Activated naive CD4-positive, alpha-beta T cell treated with anti-CD3 and anti-CD28 coated beads, Interleukin-2, amount 50 U/mL, for 72 hours (primary cell): ENCODE data around the gene UPK2. TPM values are rescaled to one million over a fixed set of nuclear protein-coding genes. Genes with fewer than 3 reads are reported as not detected.
A peak's percentile ranks its signal among the peaks of the same experiment; 100 is the strongest.
"Not testable (repeated sequence)": the region's sequence is repeated elsewhere in the genome, so short reads cannot be mapped to it uniquely, and the experiment has no call there.

ENCODE experiments used
- ATAC-seq, 2 donors: fragments of 150-1000 bp; cut with Tn5 transposase; 2 replicates each; pipeline ENCODE4 v1.10.0; 2021; ENCODE audit warnings: mild to moderate bottlenecking in 2 of 2, moderate library complexity in 2 of 2
- DNase-seq, 2 donors: peaks; one replicate each; pipeline ENCODE4 v3.0.0; 2021 to 2022; ENCODE audit warnings: low spot score in 2 of 2
- H3K27ac Mint-ChIP-seq, 2 donors: one replicate each; pipeline ENCODE4 v1.8.0; 2022; ENCODE audit warnings: mild to moderate bottlenecking in 2 of 2, mixed read lengths in 2 of 2
- H3K36me3 Mint-ChIP-seq, 2 donors: one replicate each; pipeline ENCODE4 v1.8.0; 2022; ENCODE audit warnings: mixed read lengths in 2 of 2
- H3K9me3 Mint-ChIP-seq, 2 donors: one replicate each; pipeline ENCODE4 v1.8.0; 2022; ENCODE audit warnings: mixed read lengths in 2 of 2
- total RNA-seq, 2 donors: library from RNA; stranded (reverse); gene quantifications; one replicate each; pipeline ENCODE4 v1.2.3, GENCODE V29; 2022

The UPK2 gene
- total RNA-seq, 2 donors from 2014 or later = 0.80 to 2.0 TPM

GRCh38 chr11:118928101-118928869, 27.8 kb upstream of the UPK2 start:
- peak overlapping the region; percentile 88 to 96 for H3K27ac Mint-ChIP-seq
- ATAC-seq (peak; percentile 60 to 68), DNase-seq (peak; percentile 92 to 97)
- H3K9me3 Mint-ChIP-seq = no peaks in the 10 kb centered on the region
- peaks cover 9 to 13% of the 10 kb centered on the region in 2 donors for H3K36me3 Mint-ChIP-seq

GRCh38 chr11:118928870-118929500, 27.1 kb upstream of the UPK2 start:
- peak in 1 of 2 donors; percentile 12 for ATAC-seq
- peaks cover 8 to 9% of the 10 kb centered on the region in 2 donors for H3K36me3 Mint-ChIP-seq
- peak; percentile 59 to 66 for DNase-seq
- no peaks in the 10 kb centered on the region for H3K9me3 Mint-ChIP-seq
- H3K27ac Mint-ChIP-seq = peak overlapping the region; percentile 88 to 96

- peak overlapping the region; percentile 88 to 94 for H3K27ac Mint-ChIP-seq
- ATAC-seq = peak; percentile 23 to 41
Observed at GRCh38 chr11:118929501-118930093, 26.5 kb upstream of the UPK2 start.

GRCh38 chr11:118930094-118930712, 25.9 kb upstream of the UPK2 start:
- ATAC-seq = peak; percentile 34 to 40

More at GRCh38 chr11:118929501-118930093, 26.5 kb upstream of the UPK2 start:
- peaks cover 2 to 6% of the 10 kb centered on the region in 2 donors for H3K36me3 Mint-ChIP-seq
- peak; percentile 67 to 81 for DNase-seq
- no peaks in the 10 kb centered on the region for H3K9me3 Mint-ChIP-seq

GRCh38 chr11:118931571-118931970, 24.5 kb upstream of the UPK2 start:
- peak overlapping the region in 1 of 2 donors; percentile 88 for H3K27ac Mint-ChIP-seq
- DNase-seq (no peak), ATAC-seq (no peak)
- no peaks in the 10 kb centered on the region for H3K9me3 Mint-ChIP-seq
- no peaks in the 10 kb centered on the region for H3K36me3 Mint-ChIP-seq

More at GRCh38 chr11:118930094-118930712, 25.9 kb upstream of the UPK2 start:
- peak; percentile 92 to 94 for DNase-seq
- Mint-ChIP-seq H3K9me3 (no peaks in the 10 kb centered on the region), H3K36me3 (no peaks in the 10 kb centered on the region), H3K27ac (peak overlapping the region; percentile 88 to 94)

- Mint-ChIP-seq H3K27ac (peak overlapping the region; percentile 1 to 34), H3K36me3 (no peaks in the 10 kb centered on the region), H3K9me3 (no peaks in the 10 kb centered on the region)
- DNase-seq (no peak), ATAC-seq (no peak)
Observed at GRCh38 chr11:118933486-118933885, 22.6 kb upstream of the UPK2 start.

- no peak for ATAC-seq
- Mint-ChIP-seq H3K9me3 (no peaks in the 10 kb centered on the region), H3K36me3 (no peaks in the 10 kb centered on the region), H3K27ac (no peak overlapping the region)
- DNase-seq = no peak
Observed at GRCh38 chr11:118935376-118935775, 20.7 kb upstream of the UPK2 start.

- H3K27ac Mint-ChIP-seq = peak overlapping the region; percentile 31 to 70
- no peak for DNase-seq
- peak in 1 of 2 donors; percentile 54 for ATAC-seq
Observed at GRCh38 chr11:118938491-118939403, 17.4 kb upstream of the UPK2 start.

GRCh38 chr11:118939404-118939915, 16.6 kb upstream of the UPK2 start:
- no peak for ATAC-seq
- no peaks in the 10 kb centered on the region for H3K9me3 Mint-ChIP-seq
- no peaks in the 10 kb centered on the region for H3K36me3 Mint-ChIP-seq
- peak overlapping the region in 1 of 2 donors; percentile 31 for H3K27ac Mint-ChIP-seq
- DNase-seq = no peak

More at GRCh38 chr11:118938491-118939403, 17.4 kb upstream of the UPK2 start:
- no peaks in the 10 kb centered on the region for H3K36me3 Mint-ChIP-seq
- no peaks in the 10 kb centered on the region for H3K9me3 Mint-ChIP-seq

- no peak for DNase-seq
- peak overlapping the region; percentile 54 to 87 for H3K27ac Mint-ChIP-seq
- peak; percentile 86 to 87 for ATAC-seq
- no peaks in the 10 kb centered on the region for H3K36me3 Mint-ChIP-seq
- no peaks in the 10 kb centered on the region for H3K9me3 Mint-ChIP-seq
Observed at GRCh38 chr11:118939953-118940598, 16.0 kb upstream of the UPK2 start.

- H3K9me3 Mint-ChIP-seq = no peaks in the 10 kb centered on the region
- no peaks in the 10 kb centered on the region for H3K36me3 Mint-ChIP-seq
- no peak overlapping the region for H3K27ac Mint-ChIP-seq
- DNase-seq (no peak), ATAC-seq (no peak)
Observed at GRCh38 chr11:118947091-118947490, 9.0 kb upstream of the UPK2 start.

GRCh38 chr11:118948000-118948399, 8.1 kb upstream of the UPK2 start:
- Mint-ChIP-seq H3K27ac (no peak overlapping the region), H3K36me3 (no peaks in the 10 kb centered on the region), H3K9me3 (no peaks in the 10 kb centered on the region)
- DNase-seq = no peak
- ATAC-seq = no peak

GRCh38 chr11:118953265-118953664, 2.8 kb upstream of the UPK2 start:
- Mint-ChIP-seq H3K36me3 (no peaks in the 10 kb centered on the region), H3K27ac (no peak overlapping the region)

GRCh38 chr11:118953976-118954375, 2.1 kb upstream of the UPK2 start:
- not testable (repeated sequence) for H3K27ac Mint-ChIP-seq, ATAC-seq, H3K9me3 Mint-ChIP-seq, DNase-seq, H3K36me3 Mint-ChIP-seq

More at GRCh38 chr11:118953265-118953664, 2.8 kb upstream of the UPK2 start:
- ATAC-seq (no peak), DNase-seq (no peak)
- H3K9me3 Mint-ChIP-seq = no peaks in the 10 kb centered on the region

- H3K9me3 Mint-ChIP-seq = no peaks in the 10 kb centered on the region
- DNase-seq (no peak), ATAC-seq (no peak)
- no peak overlapping the region for H3K27ac Mint-ChIP-seq
- no peaks in the 10 kb centered on the region for H3K36me3 Mint-ChIP-seq
Observed at GRCh38 chr11:118956847-118957469, 860 bp downstream of the UPK2 start.
